H1 (cell line): ENCODE measurements around the gene PTPRT. TPM values are rescaled to one million over a fixed set of nuclear protein-coding genes. Genes with fewer than 3 reads are reported as not detected.

Source experiments
- ASH2L ChIP-seq: fragments of 200-600, 300-600 bp; sonication (generic); IDR thresholded peaks from one replicate; pipeline ENCODE4 v1.7.1; 2017; ENCODE audit warnings: low read length
- RFX5 ChIP-seq: IDR thresholded peaks from 2 replicates; pipeline ENCODE4 v1.6.1; 2011; ENCODE audit warnings: low read depth, low read length, improper control_type of control experiment, borderline replicate concordance
- polyA plus RNA-seq, 7 experiments: library from polyadenylated mRNA; depleted of rRNA in 3 of 7; stranded (reverse) in 5 of 7; unstranded in 2 of 7; fragments of >200 nt in 5 of 7; fragments of 200-250 nt in 2 of 7; gene quantifications; 1 replicate in 5 of 7; 2 replicates in 1 of 7; 4 replicates in 1 of 7; pipeline versions ENCODE4 v1.2.1 to v1.2.3, GENCODE V29; 2011 to 2013; ENCODE audit warnings: missing spikeins in 2 of 7, mixed read lengths in 2 of 7
- total RNA-seq: library from RNA; stranded (reverse); fragmentation: NEBNext Ultra II Directional; extraction: Animal tissue kit (Norgen Biotek cat#: 25700); gene quantifications from 2 replicates; pipeline ENCODE4 v1.2.1, GENCODE V29; 2021

Gene PTPRT
- total and polyA plus RNA-seq, 2 of the 8 experiments (the other 6 are each of a cell fraction or from before 2014, with no cell fraction given), result 0.33 to 1.8 TPM

DNA sequence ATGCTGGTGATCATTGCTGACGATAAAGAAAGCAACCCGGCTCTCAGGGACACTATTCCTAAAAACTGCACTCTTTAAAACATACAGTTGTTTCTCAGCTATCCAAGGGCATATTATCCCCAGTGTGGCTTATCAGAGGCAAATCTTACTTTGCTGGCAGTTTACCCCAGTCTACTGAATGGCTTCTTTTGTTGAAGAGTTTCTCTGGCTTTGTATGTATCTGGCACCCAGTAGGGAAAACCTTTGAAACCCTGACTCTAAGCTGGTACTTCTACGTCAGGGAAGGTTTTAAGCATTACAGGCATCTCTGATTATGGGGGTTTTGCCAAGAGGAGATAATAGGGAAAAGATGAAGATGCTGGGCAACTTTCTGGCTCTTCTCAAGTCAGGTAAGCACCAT is 933.9 kb downstream of the PTPRT start (continued):
- no peak for TF ChIP-seq RFX5
- TF ChIP-seq ASH2L, result no peak
